Astrocyte (in vitro differentiated cells and primary cell): ENCODE data around the gene KYNU. TPM values are rescaled to one million over a fixed set of nuclear protein-coding genes. Genes with fewer than 3 reads are reported as not detected.
A peak's percentile ranks its signal among the peaks of the same experiment; 100 is the strongest.

Source experiments
- DNase-seq: peaks from one replicate; pipeline ENCODE4 v3.0.0-alpha.2; 2010; ENCODE audit warnings: low read depth
- FAIRE-seq: peaks from 2 replicates; lab custom pipeline; 2011; peaks lifted over from hg19 to GRCh38; lab: Jason Lieb, UNC
- H2AFZ ChIP-seq: 2 replicates; pipeline ENCODE4 v1.6.0; 2012; ENCODE audit warnings: low read depth, low read length, inconsistent platforms
- H3K27ac ChIP-seq: 2 replicates; pipeline ENCODE4 v1.5.1; 2011; ENCODE audit warnings: low read depth, low read length, inconsistent platforms
- H3K27me3 ChIP-seq: 2 replicates; pipeline ENCODE4 v1.6.0; 2011; ENCODE audit warnings: low read length, inconsistent platforms; ENCODE audit not compliant: insufficient read depth
- H3K36me3 ChIP-seq: 2 replicates; pipeline ENCODE4 v1.5.1; 2011; ENCODE audit warnings: low read length, inconsistent platforms; ENCODE audit not compliant: insufficient read depth
- H3K4me1 ChIP-seq: 2 replicates; pipeline ENCODE4 v1.5.1; 2011; ENCODE audit warnings: low read length, inconsistent platforms; ENCODE audit not compliant: insufficient read depth
- H3K4me2 ChIP-seq: 2 replicates; pipeline ENCODE4 v1.6.0; 2012; ENCODE audit warnings: low read length, inconsistent platforms
- H3K4me3 ChIP-seq: 2 replicates; pipeline ENCODE4 v1.5.1; 2011; ENCODE audit warnings: low read depth, mild to moderate bottlenecking, low read length, inconsistent platforms; ENCODE audit not compliant: insufficient read depth
- H3K79me2 ChIP-seq: 2 replicates; pipeline ENCODE4 v1.6.0; 2012; ENCODE audit warnings: mild to moderate bottlenecking, low read length, inconsistent platforms; ENCODE audit not compliant: insufficient read depth
- H3K9ac ChIP-seq: 2 replicates; pipeline ENCODE4 v1.6.0; 2012; ENCODE audit warnings: mild to moderate bottlenecking, low read length, inconsistent platforms
- H3K9me3 ChIP-seq: 2 replicates; pipeline ENCODE4 v1.5.1; 2012; ENCODE audit warnings: low read depth, mild to moderate bottlenecking, low read length, inconsistent platforms; ENCODE audit not compliant: insufficient read depth
- H4K20me1 ChIP-seq: 2 replicates; pipeline ENCODE4 v1.6.0; 2012; ENCODE audit warnings: low read length, inconsistent platforms; ENCODE audit not compliant: insufficient read depth
- H3K27ac Mint-ChIP-seq: one replicate; pipeline ENCODE4 v1.8.0; 2021; ENCODE audit warnings: mild to moderate bottlenecking, mixed read lengths; ENCODE audit not compliant: unreplicated experiment
- H3K27me3 Mint-ChIP-seq: one replicate; pipeline ENCODE4 v1.8.0; 2021; ENCODE audit warnings: low read depth, mixed read lengths; ENCODE audit not compliant: unreplicated experiment
- H3K36me3 Mint-ChIP-seq: one replicate; pipeline ENCODE4 v1.8.0; 2021; ENCODE audit warnings: low read depth, mixed read lengths; ENCODE audit not compliant: unreplicated experiment
- H3K4me1 Mint-ChIP-seq: one replicate; pipeline ENCODE4 v1.8.0; 2021; ENCODE audit warnings: low read depth, mixed read lengths; ENCODE audit not compliant: unreplicated experiment
- H3K4me3 Mint-ChIP-seq: one replicate; pipeline ENCODE4 v1.8.0; 2021; ENCODE audit warnings: mild to moderate bottlenecking, moderate library complexity, mixed read lengths; ENCODE audit not compliant: unreplicated experiment
- H3K9me3 Mint-ChIP-seq: one replicate; pipeline ENCODE4 v1.8.0; 2021; ENCODE audit warnings: mild to moderate bottlenecking, mixed read lengths; ENCODE audit not compliant: unreplicated experiment
- EZH2 ChIP-seq: IDR thresholded peaks from 2 replicates; pipeline ENCODE4 v1.6.1; 2012; ENCODE audit warnings: mild to moderate bottlenecking, low read length, inconsistent platforms; ENCODE audit not compliant: insufficient read depth
- total RNA-seq: library from RNA; stranded (reverse); gene quantifications from 2 replicates; pipeline ENCODE4 v1.2.1, GENCODE V29; 2021
- TF ChIP-seq, protein P1 (sequence below): IDR thresholded peaks from 2 replicates; pipeline ENCODE4 v1.5.1; 2011; ENCODE audit warnings: low read depth, mild to moderate bottlenecking, inconsistent platforms, low read length, moderate library complexity; ENCODE audit not compliant: insufficient read depth

The KYNU gene
- total RNA-seq, 1 donor from 2014 or later = 1.2 TPM

GRCh38 chr2:142974288-142975024 is 97.0 kb downstream of the KYNU start:
- Histone ChIP-seq H3K36me3 (no peaks in the 10 kb centered on the region), H3K4me3 (no peak overlapping the region), H3K4me1 (peaks cover 16% of the 10 kb centered on the region), H3K9ac (no peak overlapping the region), H3K27ac (peak overlapping the region; percentile 29), H2AFZ (peak overlapping the region; percentile 37), H4K20me1 (no peaks in the 10 kb centered on the region), H3K9me3 (no peaks in the 10 kb centered on the region), H3K27me3 (no peaks in the 10 kb centered on the region), H3K79me2 (no peaks in the 10 kb centered on the region), H3K4me2 (peak overlapping the region; percentile 20)
- Mint-ChIP-seq H3K27ac (peak overlapping the region; percentile 51), H3K9me3 (peaks cover 2% of the 10 kb centered on the region), H3K27me3 (no peaks in the 10 kb centered on the region), H3K4me1 (peaks cover 24% of the 10 kb centered on the region), H3K4me3 (peak overlapping the region; percentile 18), H3K36me3 (no peaks in the 10 kb centered on the region)
- DNase-seq (peak; percentile 44), FAIRE-seq (no peak)
- TF ChIP-seq, protein P1, sequence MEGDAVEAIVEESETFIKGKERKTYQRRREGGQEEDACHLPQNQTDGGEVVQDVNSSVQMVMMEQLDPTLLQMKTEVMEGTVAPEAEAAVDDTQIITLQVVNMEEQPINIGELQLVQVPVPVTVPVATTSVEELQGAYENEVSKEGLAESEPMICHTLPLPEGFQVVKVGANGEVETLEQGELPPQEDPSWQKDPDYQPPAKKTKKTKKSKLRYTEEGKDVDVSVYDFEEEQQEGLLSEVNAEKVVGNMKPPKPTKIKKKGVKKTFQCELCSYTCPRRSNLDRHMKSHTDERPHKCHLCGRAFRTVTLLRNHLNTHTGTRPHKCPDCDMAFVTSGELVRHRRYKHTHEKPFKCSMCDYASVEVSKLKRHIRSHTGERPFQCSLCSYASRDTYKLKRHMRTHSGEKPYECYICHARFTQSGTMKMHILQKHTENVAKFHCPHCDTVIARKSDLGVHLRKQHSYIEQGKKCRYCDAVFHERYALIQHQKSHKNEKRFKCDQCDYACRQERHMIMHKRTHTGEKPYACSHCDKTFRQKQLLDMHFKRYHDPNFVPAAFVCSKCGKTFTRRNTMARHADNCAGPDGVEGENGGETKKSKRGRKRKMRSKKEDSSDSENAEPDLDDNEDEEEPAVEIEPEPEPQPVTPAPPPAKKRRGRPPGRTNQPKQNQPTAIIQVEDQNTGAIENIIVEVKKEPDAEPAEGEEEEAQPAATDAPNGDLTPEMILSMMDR = no peak
- TF ChIP-seq EZH2 = no peak

DNA sequence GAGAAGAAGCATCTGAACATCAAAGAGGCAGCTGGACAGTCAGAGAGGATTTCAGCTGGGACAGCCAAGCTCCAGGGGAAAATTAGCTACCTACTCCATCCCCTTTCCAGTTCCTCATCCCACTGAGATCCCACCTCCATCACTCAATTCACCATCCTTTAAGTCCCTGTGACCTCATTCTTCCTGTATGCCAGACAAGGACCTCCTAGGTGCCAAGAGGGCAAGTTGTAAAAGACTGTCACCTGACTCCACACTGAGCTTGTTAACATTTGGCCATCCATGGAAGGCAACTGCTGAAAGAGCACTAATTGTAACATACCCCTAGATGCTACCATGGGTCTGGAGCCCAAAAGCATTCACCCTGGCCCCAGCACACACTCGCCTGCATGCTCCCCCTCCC is 97.8 kb downstream of the KYNU start:
- no peak overlapping the region for H3K4me3 Mint-ChIP-seq
- Histone ChIP-seq H3K27me3 (no peaks in the 10 kb centered on the region), H4K20me1 (no peaks in the 10 kb centered on the region), H3K79me2 (no peaks in the 10 kb centered on the region), H3K9me3 (no peaks in the 10 kb centered on the region), H3K4me1 (peaks cover 16% of the 10 kb centered on the region), H3K36me3 (no peaks in the 10 kb centered on the region), H3K4me3 (no peak overlapping the region), H2AFZ (no peak overlapping the region), H3K27ac (no peak overlapping the region), H3K9ac (no peak overlapping the region), H3K4me2 (no peak overlapping the region)
- peak overlapping the region; percentile 47 for H3K27ac Mint-ChIP-seq
- peaks cover 24% of the 10 kb centered on the region for H3K4me1 Mint-ChIP-seq
- no peak for TF ChIP-seq EZH2
- TF ChIP-seq, protein P1 = no peak
- H3K27me3 Mint-ChIP-seq = no peaks in the 10 kb centered on the region
- FAIRE-seq (no peak), DNase-seq (no peak)
- H3K36me3 Mint-ChIP-seq = no peaks in the 10 kb centered on the region
- peaks cover 2% of the 10 kb centered on the region for H3K9me3 Mint-ChIP-seq
